K562 (cell line): Measurements from ENCODE around the gene COL4A2. TPM values are rescaled to one million over a fixed set of nuclear protein-coding genes. Genes with fewer than 3 reads are reported as not detected.

Source experiments
- ASH1L ChIP-seq: fragments of 450-650 bp; IDR thresholded peaks from 2 replicates; pipeline ENCODE4 v1.6.1; 2018; ENCODE audit warnings: borderline replicate concordance, mild to moderate bottlenecking, low read depth; ENCODE audit not compliant: partially characterized antibody
- C11orf30 ChIP-seq: fragments of 450-650 bp; IDR thresholded peaks from 2 replicates; pipeline ENCODE4 v1.6.1; 2016; ENCODE audit warnings: low read depth, mild to moderate bottlenecking
- CTBP1 ChIP-seq: fragments of 450-650 bp; IDR thresholded peaks from 2 replicates; pipeline ENCODE4 v1.6.1; 2016; ENCODE audit warnings: borderline replicate concordance
- MAFG ChIP-seq: fragments of 450-650 bp; conservative IDR thresholded peaks from 2 replicates; pipeline ENCODE4 v1.6.1; 2016; ENCODE audit warnings: missing genetic modification characterization, missing compliant biosample characterization
- MAFK ChIP-seq: IDR thresholded peaks from 2 replicates; pipeline ENCODE4 v1.6.1; 2011; ENCODE audit warnings: low read length, improper control_type of control experiment
- MCM3 ChIP-seq: fragments of 450-650 bp; IDR thresholded peaks from 2 replicates; pipeline ENCODE4 v1.6.1; 2016
- POLR2A ChIP-seq: fragments of 450-650 bp; conservative IDR thresholded peaks from 2 replicates; pipeline ENCODE4 v1.6.1; 2016
- RAD21 ChIP-seq, 2 experiments: fragments of 250-450 bp in 1 of 2; fragments of 450-650 bp in 1 of 2; sonication (Bioruptor Pico) in 1 of 2; formaldehyde crosslinking in 1 of 2; IDR thresholded peaks in 1 of 2; conservative IDR thresholded peaks in 1 of 2; 2 replicates each; pipeline versions ENCODE4 v1.4.0 to v1.8.0; 2020 to 2022; ENCODE audit warnings: mild to moderate bottlenecking in 2 of 2, moderate library complexity in 1 of 2
- RBM17 ChIP-seq: fragments of 200-400 bp; formaldehyde crosslinking; IDR thresholded peaks from 2 replicates; pipeline ENCODE4 v1.6.1; 2017; ENCODE audit warnings: low read depth, mild to moderate bottlenecking, low read length, borderline replicate concordance
- RCOR1 ChIP-seq, 2 experiments: IDR thresholded peaks; 2 replicates each; pipeline ENCODE4 v1.6.1; 2012; ENCODE audit warnings: low read depth in 2 of 2, low read length in 2 of 2, borderline replicate concordance in 1 of 2, improper control_type of control experiment in 1 of 2
- SMC3 ChIP-seq: conservative IDR thresholded peaks from 2 replicates; pipeline ENCODE4 v1.6.1; 2011; ENCODE audit warnings: low read depth, low read length, improper control_type of control experiment; ENCODE audit not compliant: insufficient read depth
- SNIP1 ChIP-seq: fragments of 450-650 bp; IDR thresholded peaks from 2 replicates; pipeline ENCODE4 v1.7.1; 2017; ENCODE audit warnings: low read depth, mild to moderate bottlenecking
- SOX6 ChIP-seq: fragments of 450-650 bp; IDR thresholded peaks from 2 replicates; pipeline ENCODE4 v1.6.1; 2014; ENCODE audit warnings: mild to moderate bottlenecking
- TFAM ChIP-seq: fragments of 250-450 bp; sonication (Bioruptor Pico); conservative IDR thresholded peaks from 2 replicates; pipeline ENCODE4 v1.5.0; 2021; ENCODE audit warnings: mild to moderate bottlenecking, moderate library complexity
- ZNF717 ChIP-seq: fragments of 250-450 bp; sonication (Bioruptor Pico); IDR thresholded peaks from 2 replicates; pipeline ENCODE4 v1.5.0; 2021
- polyA plus RNA-seq, 8 experiments: library from polyadenylated mRNA; depleted of rRNA in 4 of 8; stranded (reverse) in 5 of 8; unstranded in 3 of 8; fragments of >200 nt; fragmentation: Nextera tagmentation in 2 of 8; fragmentation: Illumina TruSeq in 1 of 8; extraction: Ambion mirVana in 2 of 8; extraction: Trizol in 1 of 8; gene quantifications; 2 replicates each; pipeline versions ENCODE4 v1.2.1 to v1.2.3, GENCODE V29; 2011 to 2014; ENCODE audit warnings: inconsistent platforms in 1 of 8, missing spikeins in 1 of 8
- total RNA-seq, 7 experiments: library from RNA; depleted of rRNA in 6 of 7; stranded (reverse); fragments of >200 nt in 6 of 7; fragmentation: Illumina TruSeq in 2 of 7; extraction: Trizol in 2 of 7; gene quantifications; 2 replicates each; pipeline versions ENCODE4 v1.2.1 to v1.2.3, GENCODE V29; 2011 to 2021; ENCODE audit warnings: low replicate concordance in 1 of 7
- TF ChIP-seq, protein P1 (sequence below): IDR thresholded peaks from 2 replicates; pipeline ENCODE4 v1.6.1; 2011; ENCODE audit warnings: borderline replicate concordance, low read depth, mild to moderate bottlenecking, moderate library complexity, low read length; ENCODE audit not compliant: insufficient read depth, poor library complexity, severe bottlenecking
- TF ChIP-seq, protein P2 (sequence below): fragments of 450-650 bp; IDR thresholded peaks from 2 replicates; pipeline ENCODE4 v1.6.1; 2018; ENCODE audit not compliant: partially characterized antibody
- TF ChIP-seq, protein P3 (sequence below), 3 experiments: IDR thresholded peaks in 2 of 3; conservative IDR thresholded peaks in 1 of 3; 2 replicates each; pipeline ENCODE4 v1.5.1; 2011 to 2012; ENCODE audit warnings: low read length in 3 of 3, mild to moderate bottlenecking in 3 of 3, control low read depth in 2 of 3, improper control_type of control experiment in 1 of 3, inconsistent platforms in 1 of 3, low read depth in 1 of 3, mixed read lengths in 1 of 3, moderate library complexity in 1 of 3; ENCODE audit not compliant: insufficient read depth in 2 of 3

The COL4A2 gene
- total and polyA plus RNA-seq, 9 of the 15 experiments (the other 6 are each of a cell fraction or from before 2014, with no cell fraction given): 0.13 to 15.2 (median 8.1) TPM

DNA sequence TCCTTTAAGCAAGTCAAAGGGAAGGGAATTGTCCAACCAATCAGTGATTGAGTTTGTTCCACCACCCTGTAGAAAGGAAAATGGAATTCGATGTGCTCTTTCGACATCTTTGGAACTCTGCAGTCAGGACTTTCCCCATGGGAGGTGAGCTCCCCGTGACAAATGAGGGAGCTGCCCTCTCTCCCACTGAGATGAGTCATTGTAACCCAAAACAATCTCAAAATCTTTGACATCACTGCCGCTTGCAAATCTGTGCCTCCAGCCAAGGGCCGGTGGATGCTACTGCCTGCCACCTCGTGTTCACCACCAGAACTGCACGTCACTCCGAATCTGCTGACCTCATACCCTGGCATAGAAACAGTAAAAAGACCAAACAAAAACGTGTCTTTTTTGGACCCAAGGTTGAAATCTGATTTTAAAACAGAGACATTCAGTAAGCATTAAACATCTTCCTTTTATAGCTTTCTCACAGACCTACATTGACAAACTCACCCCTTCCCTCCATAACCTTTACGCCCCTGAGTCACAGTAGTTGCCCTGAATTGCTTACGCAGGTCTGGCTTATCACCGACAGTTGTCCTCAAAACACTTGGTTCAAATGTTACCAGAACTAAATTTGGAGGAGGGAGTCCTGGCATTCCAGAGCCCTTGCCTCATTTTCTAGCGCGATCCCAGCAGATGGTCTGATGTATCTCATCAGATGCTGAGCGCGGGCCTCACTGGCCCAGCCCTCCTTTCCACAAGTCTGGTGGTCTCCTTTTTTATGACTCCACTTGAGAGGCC, 105.2 kb downstream of the COL4A2 start (continued):
- TF ChIP-seq, protein P1, sequence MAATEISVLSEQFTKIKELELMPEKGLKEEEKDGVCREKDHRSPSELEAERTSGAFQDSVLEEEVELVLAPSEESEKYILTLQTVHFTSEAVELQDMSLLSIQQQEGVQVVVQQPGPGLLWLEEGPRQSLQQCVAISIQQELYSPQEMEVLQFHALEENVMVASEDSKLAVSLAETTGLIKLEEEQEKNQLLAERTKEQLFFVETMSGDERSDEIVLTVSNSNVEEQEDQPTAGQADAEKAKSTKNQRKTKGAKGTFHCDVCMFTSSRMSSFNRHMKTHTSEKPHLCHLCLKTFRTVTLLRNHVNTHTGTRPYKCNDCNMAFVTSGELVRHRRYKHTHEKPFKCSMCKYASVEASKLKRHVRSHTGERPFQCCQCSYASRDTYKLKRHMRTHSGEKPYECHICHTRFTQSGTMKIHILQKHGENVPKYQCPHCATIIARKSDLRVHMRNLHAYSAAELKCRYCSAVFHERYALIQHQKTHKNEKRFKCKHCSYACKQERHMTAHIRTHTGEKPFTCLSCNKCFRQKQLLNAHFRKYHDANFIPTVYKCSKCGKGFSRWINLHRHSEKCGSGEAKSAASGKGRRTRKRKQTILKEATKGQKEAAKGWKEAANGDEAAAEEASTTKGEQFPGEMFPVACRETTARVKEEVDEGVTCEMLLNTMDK: no peak
- TF ChIP-seq CTBP1 (peak; percentile 55; the same call in 1 of the 2 replicates), RBM17 (no peak), RAD21 (CRISPR knock-in tag; conservative IDR thresholded peaks at IDR 0.05 in 1 of 2, IDR thresholded peaks at IDR 0.05 in 1 of 2) (peak; percentile 35 to 68), SNIP1 (no peak), ZNF717 (CRISPR knock-in tag) (no peak), RCOR1 (IDR thresholded peaks at IDR 0.05; ENCODE audit: borderline replicate concordance in 1 of 2, low read depth in 2 of 2, low read length in 2 of 2) (peak; percentile 96 to 99), TFAM (CRISPR knock-in tag) (no peak), C11orf30 (peak; percentile 76), SMC3 (peak; percentile 78), MCM3 (no peak), POLR2A (no peak), SOX6 (peak; percentile 22; the same call in 1 of the 2 replicates), MAFG (tag) (peak; percentile 79), MAFK (peak; percentile 42; the same call in 1 of the 2 replicates), ASH1L (no peak)
- TF ChIP-seq, protein P2, sequence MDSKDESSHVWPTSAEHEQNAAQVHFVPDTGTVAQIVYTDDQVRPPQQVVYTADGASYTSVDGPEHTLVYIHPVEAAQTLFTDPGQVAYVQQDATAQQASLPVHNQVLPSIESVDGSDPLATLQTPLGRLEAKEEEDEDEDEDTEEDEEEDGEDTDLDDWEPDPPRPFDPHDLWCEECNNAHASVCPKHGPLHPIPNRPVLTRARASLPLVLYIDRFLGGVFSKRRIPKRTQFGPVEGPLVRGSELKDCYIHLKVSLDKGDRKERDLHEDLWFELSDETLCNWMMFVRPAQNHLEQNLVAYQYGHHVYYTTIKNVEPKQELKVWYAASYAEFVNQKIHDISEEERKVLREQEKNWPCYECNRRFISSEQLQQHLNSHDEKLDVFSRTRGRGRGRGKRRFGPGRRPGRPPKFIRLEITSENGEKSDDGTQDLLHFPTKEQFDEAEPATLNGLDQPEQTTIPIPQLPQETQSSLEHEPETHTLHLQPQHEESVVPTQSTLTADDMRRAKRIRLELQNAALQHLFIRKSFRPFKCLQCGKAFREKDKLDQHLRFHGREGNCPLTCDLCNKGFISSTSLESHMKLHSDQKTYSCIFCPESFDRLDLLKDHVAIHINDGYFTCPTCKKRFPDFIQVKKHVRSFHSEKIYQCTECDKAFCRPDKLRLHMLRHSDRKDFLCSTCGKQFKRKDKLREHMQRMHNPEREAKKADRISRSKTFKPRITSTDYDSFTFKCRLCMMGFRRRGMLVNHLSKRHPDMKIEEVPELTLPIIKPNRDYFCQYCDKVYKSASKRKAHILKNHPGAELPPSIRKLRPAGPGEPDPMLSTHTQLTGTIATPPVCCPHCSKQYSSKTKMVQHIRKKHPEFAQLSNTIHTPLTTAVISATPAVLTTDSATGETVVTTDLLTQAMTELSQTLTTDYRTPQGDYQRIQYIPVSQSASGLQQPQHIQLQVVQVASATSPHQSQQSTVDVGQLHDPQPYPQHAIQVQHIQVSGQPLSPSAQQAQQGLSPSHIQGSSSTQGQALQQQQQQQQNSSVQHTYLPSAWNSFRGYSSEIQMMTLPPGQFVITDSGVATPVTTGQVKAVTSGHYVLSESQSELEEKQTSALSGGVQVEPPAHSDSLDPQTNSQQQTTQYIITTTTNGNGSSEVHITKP: peak; percentile 5
- TF ChIP-seq, protein P3, sequence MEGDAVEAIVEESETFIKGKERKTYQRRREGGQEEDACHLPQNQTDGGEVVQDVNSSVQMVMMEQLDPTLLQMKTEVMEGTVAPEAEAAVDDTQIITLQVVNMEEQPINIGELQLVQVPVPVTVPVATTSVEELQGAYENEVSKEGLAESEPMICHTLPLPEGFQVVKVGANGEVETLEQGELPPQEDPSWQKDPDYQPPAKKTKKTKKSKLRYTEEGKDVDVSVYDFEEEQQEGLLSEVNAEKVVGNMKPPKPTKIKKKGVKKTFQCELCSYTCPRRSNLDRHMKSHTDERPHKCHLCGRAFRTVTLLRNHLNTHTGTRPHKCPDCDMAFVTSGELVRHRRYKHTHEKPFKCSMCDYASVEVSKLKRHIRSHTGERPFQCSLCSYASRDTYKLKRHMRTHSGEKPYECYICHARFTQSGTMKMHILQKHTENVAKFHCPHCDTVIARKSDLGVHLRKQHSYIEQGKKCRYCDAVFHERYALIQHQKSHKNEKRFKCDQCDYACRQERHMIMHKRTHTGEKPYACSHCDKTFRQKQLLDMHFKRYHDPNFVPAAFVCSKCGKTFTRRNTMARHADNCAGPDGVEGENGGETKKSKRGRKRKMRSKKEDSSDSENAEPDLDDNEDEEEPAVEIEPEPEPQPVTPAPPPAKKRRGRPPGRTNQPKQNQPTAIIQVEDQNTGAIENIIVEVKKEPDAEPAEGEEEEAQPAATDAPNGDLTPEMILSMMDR (IDR thresholded peaks at IDR 0.05 in 2 of 3, conservative IDR thresholded peaks at IDR 0.05 in 1 of 3; ENCODE audit: insufficient read depth in 2 of 3, low read depth in 1 of 3, low read length in 3 of 3): peak; percentile 74 to 84 (median 78)
